Adrenal gland (tissue), 12 donors: ENCODE results near the gene DNALI1. TPM values are rescaled to one million over a fixed set of nuclear protein-coding genes. Genes with fewer than 3 reads are reported as not detected.

Source experiments
- DNase-seq, 7 donors: peaks; one replicate each; pipeline ENCODE4 v3.0.0-alpha.2; 2019 to 2020
- H3K27ac ChIP-seq, 5 donors: fragments of 200-600 bp; sonication (generic) in 4 of 5; 1 replicate in 3 of 5; 2 replicates in 2 of 5; pipeline versions ENCODE4 v1.5.1 to v1.8.0; 2016 to 2020; ENCODE audit warnings: mild to moderate bottlenecking in 1 of 5
- H3K27me3 ChIP-seq: fragments of 200-600 bp; 2 replicates; pipeline ENCODE4 v1.8.0; 2021
- H3K36me3 ChIP-seq, 2 donors: fragments of 200-600 bp; replicated peaks in 1 of 2; 1 replicate in 1 of 2; 2 replicates in 1 of 2; pipeline versions ENCODE4 v1.5.1 to v1.8.0; 2018 to 2022
- H3K4me1 ChIP-seq, 2 donors: fragments of 200-600 bp; replicated peaks in 1 of 2; 1 replicate in 1 of 2; 2 replicates in 1 of 2; pipeline versions ENCODE4 v1.5.1 to v1.8.0; 2018 to 2021
- H3K4me3 ChIP-seq, 4 donors: fragments of 200-600 bp; sonication (generic) in 3 of 4; one replicate each; pipeline ENCODE4 v1.5.1; 2016 to 2018
- H3K9me3 ChIP-seq, 3 donors: fragments of 200-600 bp; sonication (generic) in 1 of 3; replicated peaks in 1 of 3; 1 replicate in 2 of 3; 2 replicates in 1 of 3; pipeline versions ENCODE4 v1.5.1 to v1.8.0; 2016 to 2021
- POLR2A ChIP-seq, 2 donors: fragments of 450-650 bp; IDR thresholded peaks; one replicate each; pipeline ENCODE4 v1.6.1; 2017; ENCODE audit warnings: antibody characterized with exemption in 2 of 2, mild to moderate bottlenecking in 2 of 2, moderate library complexity in 1 of 2
- WGBS, 4 donors: extraction: QIAGEN DNeasy Blood & Tissue Kit in 2 of 4; methylation state at CpG; one replicate each; pipeline versions ENCODE4 v1.1.5 to v1.1.7; 2013 to 2017; 5-methylcytosine and 5-hydroxymethylcytosine counted together
- intact Hi-C, 2 donors: fragments of 100-400 bp; cut with DNase I; formaldehyde crosslinking; loops; one replicate each; pipeline versions ENCODE4 v1.14.1 to v1.15.0; 2022 to 2023
- polyA plus RNA-seq, 3 donors: library from polyadenylated mRNA; stranded (reverse); fragments of 200-250 nt in 2 of 3; fragments of 350-450 nt in 1 of 3; fragmentation: Illumina TruSeq in 1 of 3; extraction: RNeasy Lipid Tissue Mini Kit (QIAGEN cat#74804) in 1 of 3; gene quantifications; one replicate each; pipeline ENCODE4 v1.2.3, GENCODE V29; 2013 to 2014
- total RNA-seq, 9 donors: library from RNA; depleted of rRNA in 4 of 9; stranded (reverse); fragments of >200 nt in 4 of 9; fragments of 120-200 nt in 1 of 9; fragmentation: NEBNext Ultra II Directional in 1 of 9; extraction: Animal tissue kit (Norgen Biotek cat#: 25700) in 1 of 9; gene quantifications; one replicate each; pipeline versions ENCODE4 v1.1.0 to v1.2.4, GENCODE V29; 2013 to 2023
- TF ChIP-seq, protein P1 (sequence below), 6 experiments: fragments of 450-650 bp in 4 of 6; fragments of 200-600 bp in 2 of 6; sonication (generic) in 1 of 6; IDR thresholded peaks; 1 replicate in 5 of 6; 2 replicates in 1 of 6; pipeline versions ENCODE4 v1.5.1 to v1.8.0; 2016 to 2021; ENCODE audit warnings: antibody characterized with exemption in 6 of 6, mild to moderate bottlenecking in 2 of 6, moderate library complexity in 1 of 6
- donor health status: healthy with polysubstance abuse.
- donor health status: Bipolar disorder and iron deficiency.
- donor health status: DM: yes; HTN: yes; CAD: no.
- donor health status: DM: no; HTN: no; CAD: no.
- donor health status: DM: no; HTN: no; CAD: no.
- donor health status: DM: yes; HTN: yes; CAD: no.

DNALI1 gene
- total and polyA plus RNA-seq, 12 donors = 6.1 to 41.6 (median 15.7) TPM

DNA sequence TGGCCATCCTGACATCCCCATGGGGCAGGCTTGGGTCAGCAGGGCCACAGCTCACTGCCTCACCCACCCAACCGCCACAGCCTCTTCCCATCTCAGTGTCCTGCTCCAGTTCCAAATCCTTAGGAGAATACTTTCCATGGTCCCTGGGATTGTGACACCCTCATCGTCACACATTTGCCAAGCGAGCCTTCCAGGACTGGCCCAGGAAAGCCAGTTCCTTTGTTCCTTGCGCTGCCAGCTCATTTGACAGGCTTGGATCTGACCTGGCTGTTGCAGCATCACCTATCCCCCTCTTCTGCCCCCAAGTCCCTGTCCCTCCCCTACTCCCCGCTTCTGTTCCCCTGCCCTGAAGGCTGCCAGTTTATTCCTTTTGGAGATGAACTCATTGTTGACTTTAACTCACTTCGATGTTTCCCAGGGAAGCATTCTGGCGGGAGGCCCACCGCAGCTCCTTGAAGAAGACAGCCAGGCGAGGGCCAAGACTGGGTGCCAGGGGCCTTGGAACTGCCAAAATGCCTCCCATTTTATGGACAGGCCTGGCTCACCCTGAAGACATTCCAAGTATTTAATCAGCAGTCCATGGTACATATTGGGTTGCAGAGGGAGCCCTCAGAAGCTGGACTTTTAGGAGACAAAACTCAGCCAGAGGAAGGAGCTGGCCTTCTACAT is 49.2 kb downstream of the DNALI1 start:
- H3K27ac ChIP-seq = no peak overlapping the region
- intact Hi-C loops = loop anchor here in 1 of 2 donors (5.0 kb wide), 1 partner anchor 76 kb away; no protein-coding TSS in a partner anchor
- H3K4me1 ChIP-seq = peaks cover 0 to 3% of the 10 kb centered on the region in 2 donors
- TF ChIP-seq, protein P1, sequence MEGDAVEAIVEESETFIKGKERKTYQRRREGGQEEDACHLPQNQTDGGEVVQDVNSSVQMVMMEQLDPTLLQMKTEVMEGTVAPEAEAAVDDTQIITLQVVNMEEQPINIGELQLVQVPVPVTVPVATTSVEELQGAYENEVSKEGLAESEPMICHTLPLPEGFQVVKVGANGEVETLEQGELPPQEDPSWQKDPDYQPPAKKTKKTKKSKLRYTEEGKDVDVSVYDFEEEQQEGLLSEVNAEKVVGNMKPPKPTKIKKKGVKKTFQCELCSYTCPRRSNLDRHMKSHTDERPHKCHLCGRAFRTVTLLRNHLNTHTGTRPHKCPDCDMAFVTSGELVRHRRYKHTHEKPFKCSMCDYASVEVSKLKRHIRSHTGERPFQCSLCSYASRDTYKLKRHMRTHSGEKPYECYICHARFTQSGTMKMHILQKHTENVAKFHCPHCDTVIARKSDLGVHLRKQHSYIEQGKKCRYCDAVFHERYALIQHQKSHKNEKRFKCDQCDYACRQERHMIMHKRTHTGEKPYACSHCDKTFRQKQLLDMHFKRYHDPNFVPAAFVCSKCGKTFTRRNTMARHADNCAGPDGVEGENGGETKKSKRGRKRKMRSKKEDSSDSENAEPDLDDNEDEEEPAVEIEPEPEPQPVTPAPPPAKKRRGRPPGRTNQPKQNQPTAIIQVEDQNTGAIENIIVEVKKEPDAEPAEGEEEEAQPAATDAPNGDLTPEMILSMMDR (IDR thresholded peaks at IDR 0.05) = no peak
- no peak for TF ChIP-seq POLR2A (IDR thresholded peaks at IDR 0.05)
- H3K27me3 ChIP-seq = no peaks in the 10 kb centered on the region
- DNase-seq = no peak
- H3K9me3 ChIP-seq = no peaks in the 10 kb centered on the region
- no peaks in the 10 kb centered on the region for H3K36me3 ChIP-seq
- no peak overlapping the region for H3K4me3 ChIP-seq
- 76 to 81% (median 80%) methylated on average over 9 of the region's 9 CpGs for WGBS, 4 donors

DNA sequence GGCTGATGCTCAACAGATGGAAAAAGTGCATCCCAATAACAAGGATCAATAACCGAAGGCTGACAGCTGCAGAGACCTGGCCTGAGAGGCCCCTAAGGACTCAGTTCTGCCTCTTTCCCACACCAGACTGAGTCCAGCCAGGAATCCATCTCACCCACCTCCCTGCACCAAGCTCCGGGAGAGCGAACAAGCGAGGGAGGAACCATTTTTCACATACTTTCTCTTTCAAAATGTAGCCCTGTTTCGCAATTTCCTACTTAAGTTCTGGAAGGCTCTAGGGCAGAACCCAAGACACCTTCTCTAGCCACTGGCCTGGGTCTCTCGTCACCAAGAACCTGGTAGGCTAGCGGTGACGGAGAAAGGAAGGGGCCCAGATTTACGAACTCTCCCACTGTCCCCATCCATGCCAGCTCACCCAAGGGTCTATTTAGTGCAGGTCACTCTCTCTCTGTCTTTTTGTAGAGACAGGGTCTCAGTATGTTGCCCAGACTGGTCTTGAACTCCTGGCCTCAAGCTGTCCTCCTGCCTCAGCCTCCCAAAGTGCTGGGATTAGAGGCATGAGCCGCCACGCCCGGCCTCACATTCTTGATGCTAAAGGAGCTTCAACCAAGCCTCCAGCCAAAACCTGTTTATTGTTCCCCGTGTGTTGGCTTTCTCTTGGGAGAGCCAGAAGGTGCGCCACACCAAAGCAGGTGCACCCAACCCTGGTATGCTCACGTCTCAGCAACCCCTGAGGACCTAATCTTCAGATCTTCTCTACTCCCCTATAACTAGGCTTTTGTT is 49.9 kb downstream of the DNALI1 start:
- no peak for DNase-seq
- H3K27ac ChIP-seq = no peak overlapping the region
- intact Hi-C loops = loop anchor here in 1 of 2 donors (5.0 kb wide), 1 partner anchor 76 kb away; no protein-coding TSS in a partner anchor

DNA sequence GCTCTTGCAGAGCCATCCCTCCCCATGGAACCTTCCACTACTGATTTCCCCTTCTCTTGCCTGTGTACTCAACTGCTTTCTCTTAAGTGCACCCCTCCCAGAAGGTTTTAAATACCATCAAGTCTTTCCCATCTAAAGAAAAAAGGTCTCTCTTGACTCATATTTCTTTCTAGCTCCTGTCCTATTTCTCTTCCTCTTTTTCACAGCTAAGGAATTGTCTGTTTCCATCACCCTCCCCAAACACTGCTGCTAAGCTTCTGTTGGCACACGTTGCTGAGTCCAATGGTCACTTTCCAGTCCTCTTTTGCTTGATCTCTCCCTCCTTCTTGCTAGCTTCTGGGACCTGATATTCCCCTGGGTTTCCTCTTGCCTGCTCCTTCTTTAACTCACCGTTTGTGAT is 52.3 kb downstream of the DNALI1 start:
- Histone ChIP-seq H3K27ac (no peak overlapping the region), H3K4me3 (no peak overlapping the region), H3K9me3 (no peaks in the 10 kb centered on the region), H3K27me3 (no peaks in the 10 kb centered on the region), H3K4me1 (no peaks in the 10 kb centered on the region), H3K36me3 (no peaks in the 10 kb centered on the region)
- intact Hi-C loops = loop anchor here in 1 of 2 donors (5.0 kb wide), 1 partner anchor 73 kb away; no protein-coding TSS in a partner anchor
- no peak for DNase-seq
- WGBS, 4 donors = 23 to 37% (median 30%) methylated on average over 2 of the region's 2 CpGs
- no peak for TF ChIP-seq POLR2A (IDR thresholded peaks at IDR 0.05)
- TF ChIP-seq, protein P1 (IDR thresholded peaks at IDR 0.05) = no peak

More for the DNA sequence above, 49.9 kb downstream of the DNALI1 start:
- Histone ChIP-seq H3K27me3 (no peaks in the 10 kb centered on the region), H3K36me3 (no peaks in the 10 kb centered on the region), H3K9me3 (no peaks in the 10 kb centered on the region), H3K4me3 (no peak overlapping the region), H3K4me1 (peaks cover 0 to 3% of the 10 kb centered on the region in 2 donors)
- 73 to 79% (median 77%) methylated on average over 15 of the region's 15 CpGs for WGBS, 4 donors
- TF ChIP-seq, protein P1 (IDR thresholded peaks at IDR 0.05) = no peak
- TF ChIP-seq POLR2A (IDR thresholded peaks at IDR 0.05) = no peak

DNA sequence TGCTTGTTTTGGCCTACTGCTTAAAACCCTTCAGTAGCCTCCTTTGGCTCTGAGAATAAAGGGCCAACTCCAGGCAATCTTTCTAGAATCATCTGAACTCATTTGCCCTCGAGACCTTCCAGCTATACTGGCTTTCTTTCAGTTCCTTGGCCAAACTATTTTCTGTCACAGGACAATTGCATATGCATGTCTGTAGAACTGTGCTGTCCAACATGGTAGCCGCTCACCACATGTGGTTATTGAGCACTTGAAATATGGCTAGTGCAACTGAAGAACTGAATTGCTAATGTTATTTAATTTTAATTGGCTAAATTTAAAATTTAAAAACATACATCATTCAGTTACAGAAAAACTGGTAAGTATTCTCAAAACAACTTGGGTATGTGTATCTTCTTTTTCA is 53.3 kb downstream of the DNALI1 start:
- TF ChIP-seq POLR2A (IDR thresholded peaks at IDR 0.05) = no peak
- TF ChIP-seq, protein P1 (IDR thresholded peaks at IDR 0.05) = no peak
- H3K4me3 ChIP-seq = no peak overlapping the region
- H3K9me3 ChIP-seq = no peaks in the 10 kb centered on the region
- intact Hi-C loops = loop anchor here in 1 of 2 donors (5.0 kb wide), 1 partner anchor 72 kb away; no protein-coding TSS in a partner anchor
- DNase-seq = no peak
- no peak overlapping the region for H3K27ac ChIP-seq
- no peaks in the 10 kb centered on the region for H3K36me3 ChIP-seq
- no peaks in the 10 kb centered on the region for H3K27me3 ChIP-seq
- H3K4me1 ChIP-seq = no peaks in the 10 kb centered on the region
- WGBS, 4 donors = 71 to 82% (median 80%) methylated on average over 2 of the region's 2 CpGs
